ENCODE results near the gene ARAP2. TPM values are rescaled to one million over a fixed set of nuclear protein-coding genes. Genes with fewer than 3 reads are reported as not detected.

Gene ARAP2
- total RNA-seq, 1 experiment from 2014 or later = 12.0 TPM

DNA sequence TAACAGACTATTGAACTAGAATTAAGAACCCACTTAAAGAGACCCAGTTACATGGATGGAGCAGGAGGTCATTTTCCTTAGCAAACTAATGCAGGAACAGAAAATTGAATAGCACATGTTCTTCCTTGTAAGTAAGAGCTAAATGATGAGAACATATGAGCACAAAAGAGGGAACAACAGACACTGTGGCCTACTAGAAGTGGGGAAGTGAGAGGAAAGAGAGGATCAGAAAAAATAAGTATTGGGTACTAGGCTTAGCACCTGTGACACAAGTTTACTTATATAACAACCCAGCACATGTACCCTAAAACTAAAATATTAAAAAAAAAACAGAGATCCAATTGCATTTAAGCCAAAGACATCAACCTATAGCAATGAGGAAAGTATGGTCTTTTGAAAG, 26.2 kb downstream of the ARAP2 start:
- Mint-ChIP-seq H3K36me3 (ENCODE audit: insufficient read depth, unreplicated experiment) (no peaks in the 10 kb centered on the region), H3K27ac (ENCODE audit: low read depth, unreplicated experiment) (no peak overlapping the region), H3K9me3 (ENCODE audit: unreplicated experiment) (no peaks in the 10 kb centered on the region), H3K4me3 (ENCODE audit: unreplicated experiment) (no peak overlapping the region), H3K27me3 (ENCODE audit: insufficient read depth, unreplicated experiment) (no peaks in the 10 kb centered on the region), H3K4me1 (ENCODE audit: insufficient read depth, unreplicated experiment) (peaks cover 9% of the 10 kb centered on the region)
- DNase-seq (ENCODE audit: unreplicated experiment) = no peak
- intact Hi-C loops (cut with micrococcal nuclease) = no loop called here
- TF ChIP-seq, protein P1, sequence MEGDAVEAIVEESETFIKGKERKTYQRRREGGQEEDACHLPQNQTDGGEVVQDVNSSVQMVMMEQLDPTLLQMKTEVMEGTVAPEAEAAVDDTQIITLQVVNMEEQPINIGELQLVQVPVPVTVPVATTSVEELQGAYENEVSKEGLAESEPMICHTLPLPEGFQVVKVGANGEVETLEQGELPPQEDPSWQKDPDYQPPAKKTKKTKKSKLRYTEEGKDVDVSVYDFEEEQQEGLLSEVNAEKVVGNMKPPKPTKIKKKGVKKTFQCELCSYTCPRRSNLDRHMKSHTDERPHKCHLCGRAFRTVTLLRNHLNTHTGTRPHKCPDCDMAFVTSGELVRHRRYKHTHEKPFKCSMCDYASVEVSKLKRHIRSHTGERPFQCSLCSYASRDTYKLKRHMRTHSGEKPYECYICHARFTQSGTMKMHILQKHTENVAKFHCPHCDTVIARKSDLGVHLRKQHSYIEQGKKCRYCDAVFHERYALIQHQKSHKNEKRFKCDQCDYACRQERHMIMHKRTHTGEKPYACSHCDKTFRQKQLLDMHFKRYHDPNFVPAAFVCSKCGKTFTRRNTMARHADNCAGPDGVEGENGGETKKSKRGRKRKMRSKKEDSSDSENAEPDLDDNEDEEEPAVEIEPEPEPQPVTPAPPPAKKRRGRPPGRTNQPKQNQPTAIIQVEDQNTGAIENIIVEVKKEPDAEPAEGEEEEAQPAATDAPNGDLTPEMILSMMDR (IDR thresholded peaks at IDR 0.05; ENCODE audit: unreplicated experiment) = no peak
- CTCF ChIA-PET = interaction anchor here (0.7 kb wide), 2 partner anchors 76 to 1943 kb away, joined by 3 to 5 read pairs; no protein-coding TSS in a partner anchor
- POLR2A ChIA-PET = no interaction called here
- BruUV-seq (replicated peaks) = no TSS peak

DNA sequence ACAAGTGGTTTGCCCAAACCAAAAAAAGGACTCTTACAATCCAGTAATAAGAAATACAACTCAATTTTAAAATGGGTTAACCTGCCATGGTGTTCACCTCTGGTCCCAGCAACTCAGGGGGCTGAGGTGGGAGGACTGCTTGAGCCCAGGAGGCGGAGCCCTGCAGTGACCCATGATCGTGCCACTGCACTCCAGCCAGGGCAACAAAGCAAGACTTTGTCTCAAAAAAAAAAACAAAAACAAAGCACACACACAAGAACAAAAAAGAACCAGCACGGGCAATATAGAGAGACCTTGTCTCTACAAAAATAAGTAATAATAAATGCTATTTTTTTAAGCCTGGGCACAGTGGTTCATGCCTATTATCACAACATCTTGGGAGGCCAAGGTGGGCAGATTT, 28.7 kb downstream of the ARAP2 start:
- peaks cover 3% of the 10 kb centered on the region for H3K4me1 Mint-ChIP-seq (ENCODE audit: insufficient read depth, unreplicated experiment)
- TF ChIP-seq, protein P1 (IDR thresholded peaks at IDR 0.05; ENCODE audit: unreplicated experiment) = no peak
- POLR2A ChIA-PET = interaction anchor here (0.6 kb wide), 1 partner anchor 37 kb away, joined by 3 read pairs; no protein-coding TSS in a partner anchor
- H3K4me3 Mint-ChIP-seq (ENCODE audit: unreplicated experiment) = no peak overlapping the region
- DNase-seq (ENCODE audit: unreplicated experiment) = no peak
- no TSS peak for BruUV-seq (replicated peaks)
- no peaks in the 10 kb centered on the region for H3K9me3 Mint-ChIP-seq (ENCODE audit: unreplicated experiment)
- CTCF ChIA-PET = interaction anchor here (0.6 kb wide), 1 partner anchor 1267 kb away, joined by 3 read pairs; no protein-coding TSS in a partner anchor
- intact Hi-C loops (cut with micrococcal nuclease) = no loop called here
- no peak overlapping the region for H3K27ac Mint-ChIP-seq (ENCODE audit: low read depth, unreplicated experiment)
- no peaks in the 10 kb centered on the region for H3K27me3 Mint-ChIP-seq (ENCODE audit: insufficient read depth, unreplicated experiment)
- no peaks in the 10 kb centered on the region for H3K36me3 Mint-ChIP-seq (ENCODE audit: insufficient read depth, unreplicated experiment)

DNA sequence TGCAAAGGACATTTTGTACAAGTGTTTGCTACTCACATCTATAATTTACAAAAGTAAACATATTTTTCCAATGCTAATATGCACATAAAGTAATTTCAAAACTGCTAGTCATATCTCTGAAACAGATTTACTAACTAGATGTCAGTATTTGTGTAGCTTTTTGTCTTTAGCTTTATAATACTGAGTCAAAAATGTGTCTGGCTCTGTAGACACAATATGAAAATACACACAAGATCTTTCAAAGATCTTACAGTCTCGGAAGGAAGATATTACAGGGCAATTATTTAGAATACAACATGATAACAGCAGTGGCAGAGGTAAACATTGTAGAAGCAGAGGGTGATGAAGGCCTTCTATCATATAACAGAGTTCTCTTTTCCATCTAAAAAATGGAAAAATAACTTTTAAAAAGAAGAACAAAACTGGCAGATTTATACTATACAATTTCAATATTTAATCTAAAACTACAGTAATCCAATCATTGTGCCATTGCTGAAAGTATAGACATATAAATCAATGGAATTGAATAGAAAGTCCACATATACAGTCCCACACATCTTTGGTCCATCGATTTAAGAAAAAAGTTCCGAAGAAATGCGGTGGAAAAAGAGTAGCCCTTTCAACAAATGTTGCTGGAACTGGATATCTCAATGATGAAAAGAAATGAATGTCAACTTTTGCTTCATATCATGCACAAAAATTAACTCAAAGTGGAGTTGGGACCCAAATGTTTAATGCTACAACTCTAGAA, 29.4 kb downstream of the ARAP2 start:
- BruUV-seq (replicated peaks) = no TSS peak
- Mint-ChIP-seq H3K36me3 (ENCODE audit: insufficient read depth, unreplicated experiment) (no peaks in the 10 kb centered on the region), H3K27me3 (ENCODE audit: insufficient read depth, unreplicated experiment) (no peaks in the 10 kb centered on the region), H3K4me1 (ENCODE audit: insufficient read depth, unreplicated experiment) (peaks cover 3% of the 10 kb centered on the region), H3K27ac (ENCODE audit: low read depth, unreplicated experiment) (no peak overlapping the region), H3K4me3 (ENCODE audit: unreplicated experiment) (no peak overlapping the region), H3K9me3 (ENCODE audit: unreplicated experiment) (no peaks in the 10 kb centered on the region)
- TF ChIP-seq, protein P1 (IDR thresholded peaks at IDR 0.05; ENCODE audit: unreplicated experiment) = no peak
- POLR2A ChIA-PET = interaction anchor here (0.6 to 1.8 kb wide), 3 partner anchors 10 to 37 kb away, joined by 3 to 4 read pairs (median 3); partner anchors contain the start of gene ARAP2
- CTCF ChIA-PET = interaction anchor here (0.6 to 0.9 kb wide), 2 partner anchors 28 to 1268 kb away, joined by 3 to 4 read pairs; no protein-coding TSS in a partner anchor
- intact Hi-C loops (cut with micrococcal nuclease) = no loop called here
- DNase-seq (ENCODE audit: unreplicated experiment) = no peak

DNA sequence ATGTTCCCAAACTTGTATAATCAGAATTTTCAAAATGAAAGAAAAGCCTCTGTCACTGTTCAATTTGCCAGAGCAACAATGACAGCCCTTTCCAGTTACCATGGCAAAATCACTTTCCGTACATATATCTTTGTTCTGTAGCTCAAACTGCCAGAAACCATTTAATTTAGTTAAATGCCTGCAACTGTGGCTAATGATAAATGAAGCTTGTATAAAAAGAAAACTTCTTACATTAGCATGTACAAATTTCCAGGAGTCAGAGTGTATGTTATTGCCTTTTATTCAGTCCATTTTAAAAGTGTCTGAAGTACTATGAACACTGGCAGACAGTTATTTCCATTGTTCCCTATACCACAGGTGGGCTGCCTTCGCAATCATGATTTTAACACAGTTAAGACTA, 30.3 kb downstream of the ARAP2 start:
- H3K36me3 Mint-ChIP-seq (ENCODE audit: insufficient read depth, unreplicated experiment) = no peaks in the 10 kb centered on the region
- H3K27me3 Mint-ChIP-seq (ENCODE audit: insufficient read depth, unreplicated experiment) = no peaks in the 10 kb centered on the region
- no TSS peak for BruUV-seq (replicated peaks)
- H3K27ac Mint-ChIP-seq (ENCODE audit: low read depth, unreplicated experiment) = no peak overlapping the region
- ChIA-PET POLR2A (interaction anchor here (1.0 to 1.8 kb wide), 3 partner anchors 9 to 31 kb away, joined by 3 to 4 read pairs (median 3); partner anchors contain the start of gene ARAP2), CTCF (interaction anchor here (0.9 kb wide), 1 partner anchor 29 kb away, joined by 4 read pairs; no protein-coding TSS in a partner anchor)
- no peaks in the 10 kb centered on the region for H3K9me3 Mint-ChIP-seq (ENCODE audit: unreplicated experiment)
- TF ChIP-seq, protein P1 (IDR thresholded peaks at IDR 0.05; ENCODE audit: unreplicated experiment) = no peak
- no peak overlapping the region for H3K4me3 Mint-ChIP-seq (ENCODE audit: unreplicated experiment)
- intact Hi-C loops (cut with micrococcal nuclease) = no loop called here
- no peak for DNase-seq (ENCODE audit: unreplicated experiment)
- H3K4me1 Mint-ChIP-seq (ENCODE audit: insufficient read depth, unreplicated experiment) = peaks cover 3% of the 10 kb centered on the region

Data from MCF 10A (cell line).